A549 (cell line): Measurements from ENCODE around the gene SHISAL1. TPM values are rescaled to one million over a fixed set of nuclear protein-coding genes. Genes with fewer than 3 reads are reported as not detected.
A peak's percentile ranks its signal among the peaks of the same experiment; 100 is the strongest.

Experiments
- ATAC-seq, 2 experiments: fragments of 200-7000 bp in 1 of 2; fragments of >200 bp in 1 of 2; cut with Nextera tagmentation in 1 of 2; cut with Tn5 transposase in 1 of 2; 3 replicates each; pipeline versions ENCODE4 v1.8.0 to v1.9.1; 2018 to 2020; ENCODE audit warnings: mild to moderate bottlenecking in 1 of 2, moderate library complexity in 1 of 2
- CTCF ChIA-PET: fragments of 300-600 bp; sonication (Branson Sonifier 250); formaldehyde crosslinking; extraction: SDS; loops from one replicate; lab custom pipeline; 2021; ENCODE audit warnings: antibody characterized with exemption, inconsistent platforms; lab: Yijun Ruan, JAX
- POLR2A ChIA-PET: fragments of 350-600 bp; formaldehyde crosslinking; extraction: SDS; loops from one replicate; lab custom pipeline; 2021; ENCODE audit warnings: antibody characterized with exemption, inconsistent platforms; lab: Yijun Ruan, JAX
- DNase-seq, 2 experiments: peaks; one replicate each; pipeline versions ENCODE4 v3.0.0 to v3.0.0-alpha.2; 2011 to 2016; ENCODE audit warnings: low read depth in 1 of 2, low spot score in 1 of 2
- FAIRE-seq: peaks from 2 replicates; lab custom pipeline; 2011; peaks lifted over from hg19 to GRCh38; lab: Jason Lieb, UNC
- H3K27ac ChIP-seq, 2 experiments: fragments of >200 bp; sonication (Bioruptor Twin); formaldehyde crosslinking; 3 replicates each; pipeline ENCODE4 v1.5.1; 2016 to 2017
- H3K4me1 ChIP-seq: fragments of >200 bp; sonication (Bioruptor Twin); formaldehyde crosslinking; 3 replicates; pipeline ENCODE4 v1.6.1; 2016
- H3K4me2 ChIP-seq: fragments of >200 bp; sonication (Bioruptor Twin); formaldehyde crosslinking; 3 replicates; pipeline ENCODE4 v1.6.1; 2016
- H3K4me3 ChIP-seq: fragments of >200 bp; sonication (Bioruptor Twin); formaldehyde crosslinking; 3 replicates; pipeline ENCODE4 v1.5.1; 2016
- H3K9me3 ChIP-seq: fragments of >200 bp; sonication (Bioruptor Twin); formaldehyde crosslinking; 3 replicates; pipeline ENCODE4 v1.6.1; 2016
- CBX8 ChIP-seq: fragments of 200-600 bp; sonication (generic); IDR thresholded peaks from 2 replicates; pipeline ENCODE4 v1.6.1; 2016
- ELK1 ChIP-seq: fragments of 150-350 bp; IDR thresholded peaks from 2 replicates; pipeline ENCODE4 v1.6.1; 2014; ENCODE audit warnings: low read depth, mild to moderate bottlenecking, low read length
- FOSL2 ChIP-seq, 2 experiments: fragments of 450-650 bp in 1 of 2; fragments of >200 bp in 1 of 2; sonication (Bioruptor Twin) in 1 of 2; formaldehyde crosslinking; IDR thresholded peaks; 2 replicates each; pipeline versions ENCODE4 v1.5.0 to v1.6.1; 2016 to 2020; ENCODE audit warnings: mild to moderate bottlenecking in 1 of 2, moderate library complexity in 1 of 2
- GATA3 ChIP-seq: IDR thresholded peaks from 2 replicates; pipeline ENCODE4 v1.6.1; 2012; ENCODE audit warnings: borderline replicate concordance
- HDAC2 ChIP-seq: fragments of 200-600 bp; sonication (generic); IDR thresholded peaks from 2 replicates; pipeline ENCODE4 v1.6.1; 2016
- HES2 ChIP-seq: fragments of >200 bp; sonication (Bioruptor Twin); formaldehyde crosslinking; IDR thresholded peaks from 2 replicates; pipeline ENCODE4 v1.6.1; 2016
- HOXB13 ChIP-seq: fragments of 250-450 bp; sonication (Bioruptor Pico); IDR thresholded peaks from 2 replicates; pipeline ENCODE4 v1.5.0; 2020; ENCODE audit warnings: low read depth, mild to moderate bottlenecking, moderate library complexity
- HOXB5 ChIP-seq: fragments of 250-450 bp; sonication (Bioruptor Pico); IDR thresholded peaks from 2 replicates; pipeline ENCODE4 v1.5.0; 2020; ENCODE audit warnings: mild to moderate bottlenecking, moderate library complexity
- JUNB ChIP-seq: fragments of >200 bp; sonication (Bioruptor Twin); formaldehyde crosslinking; IDR thresholded peaks from 2 replicates; pipeline ENCODE4 v1.6.1; 2016
- MAFK ChIP-seq: fragments of 450-650 bp; IDR thresholded peaks from 2 replicates; pipeline ENCODE4 v1.6.1; 2014; ENCODE audit not compliant: partially characterized antibody
- MYC ChIP-seq: IDR thresholded peaks from 2 replicates; pipeline ENCODE4 v1.6.1; 2012; ENCODE audit warnings: mild to moderate bottlenecking, inconsistent platforms, low read length, improper control_type of control experiment, borderline replicate concordance
- PBX3 ChIP-seq: IDR thresholded peaks from 2 replicates; pipeline ENCODE4 v1.6.1; 2012
- RAD21 ChIP-seq, 2 experiments: fragments of >200 bp in 1 of 2; sonication (Bioruptor Twin) in 1 of 2; formaldehyde crosslinking in 1 of 2; IDR thresholded peaks in 1 of 2; conservative IDR thresholded peaks in 1 of 2; 2 replicates in 1 of 2; 3 replicates in 1 of 2; pipeline ENCODE4 v1.6.1; 2012 to 2018; ENCODE audit warnings: inconsistent platforms in 1 of 2
- RCOR1 ChIP-seq: fragments of 150-350 bp; IDR thresholded peaks from 2 replicates; pipeline ENCODE4 v1.6.1; 2014; ENCODE audit warnings: antibody characterized with exemption, low read length, low read depth
- REST ChIP-seq: fragments of 200-600 bp; sonication (generic); IDR thresholded peaks from 2 replicates; pipeline ENCODE4 v1.6.1; 2016; ENCODE audit warnings: antibody characterized with exemption, mild to moderate bottlenecking, moderate library complexity
- RNF2 ChIP-seq: fragments of 200-600 bp; sonication (generic); IDR thresholded peaks from 2 replicates; pipeline ENCODE4 v1.6.1; 2016; ENCODE audit warnings: low read depth, mild to moderate bottlenecking, antibody characterized with exemption, moderate library complexity, borderline replicate concordance
- SMC3 ChIP-seq: fragments of >200 bp; sonication (Bioruptor Twin); formaldehyde crosslinking; IDR thresholded peaks from 3 replicates; pipeline ENCODE4 v1.6.1; 2018; ENCODE audit warnings: inconsistent platforms
- TFCP2L1 ChIP-seq: fragments of 250-450 bp; sonication (Bioruptor Pico); IDR thresholded peaks from 2 replicates; pipeline ENCODE4 v1.5.0; 2021; ENCODE audit warnings: mild to moderate bottlenecking
- ZC3H11A ChIP-seq: fragments of 450-650 bp; IDR thresholded peaks from 2 replicates; pipeline ENCODE4 v1.6.1; 2014; ENCODE audit warnings: antibody characterized with exemption, mild to moderate bottlenecking
- ZFP36 ChIP-seq: fragments of 450-650 bp; IDR thresholded peaks from 2 replicates; pipeline ENCODE4 v1.6.1; 2014; ENCODE audit warnings: borderline replicate concordance; ENCODE audit not compliant: partially characterized antibody
- WGBS: methylation state at CpG from one replicate; pipeline ENCODE4 v1.1.6; 2017; ENCODE audit errors: missing lambda C conversion rate; 5-methylcytosine and 5-hydroxymethylcytosine counted together
- polyA plus RNA-seq, 4 experiments: library from polyadenylated mRNA; depleted of rRNA in 3 of 4; stranded (reverse); fragments of >200 nt; fragmentation: RNase III in 1 of 4; extraction: RNeasy Plus Mini Kit Qiagen cat#74134 plus additional on column Dnase treatment in 1 of 4; gene quantifications; 2 replicates in 3 of 4; 3 replicates in 1 of 4; pipeline ENCODE4 v1.2.3, GENCODE V29; 2011 to 2017

Gene SHISAL1
- polyA plus RNA-seq, 2 of the 4 experiments (the other 2 are of a cell fraction), result 0.61 to 1.9 TPM

- no peak for FAIRE-seq
- H3K4me3 ChIP-seq, result no peak overlapping the region
- DNase-seq, result no peak
- H3K4me1 ChIP-seq, result peaks cover 55% of the 10 kb centered on the region
- H3K27ac ChIP-seq, result peak overlapping the region; percentile 93 to 98
- TF ChIP-seq MYC, result no peak
- no peak for TF ChIP-seq JUNB
- TF ChIP-seq HDAC2, result no peak
- TF ChIP-seq HOXB13 (CRISPR knock-in tag), result no peak
- TF ChIP-seq ELK1, result no peak
- TF ChIP-seq ZFP36, result no peak
- TF ChIP-seq TFCP2L1 (CRISPR knock-in tag), result no peak
- no peaks in the 10 kb centered on the region for H3K9me3 ChIP-seq
- ATAC-seq, result no peak
- ChIA-PET POLR2A (interaction anchor here (1.0 to 1.2 kb wide), 2 partner anchors 32 to 89 kb away, joined by 3 to 8 read pairs; no protein-coding TSS in a partner anchor), CTCF (interaction anchor here (0.8 to 1.7 kb wide), 6 partner anchors 9 to 367 kb away, joined by 3 to 7 read pairs (median 3); no protein-coding TSS in a partner anchor)
- peak overlapping the region; percentile 69 for H3K4me2 ChIP-seq
- 85% methylated on average over 6 of the region's 12 CpGs for WGBS
These were observed 47.5 kb upstream of the SHISAL1 start for GRCh38 chr22:44360306-44360667.

GRCh38 chr22:44359496-44360110 is 46.9 kb upstream of the SHISAL1 start:
- Histone ChIP-seq H3K4me2 (no peak overlapping the region), H3K4me3 (no peak overlapping the region), H3K4me1 (peaks cover 49% of the 10 kb centered on the region), H3K27ac (peak overlapping the region; percentile 93 to 98; a peak in 5 of 6 replicates), H3K9me3 (no peaks in the 10 kb centered on the region)
- ChIA-PET POLR2A (no interaction called here), CTCF (interaction anchor here (1.4 to 1.7 kb wide), 3 partner anchors 11 to 264 kb away, joined by 3 to 7 read pairs (median 5); no protein-coding TSS in a partner anchor)
- WGBS, result 86% methylated on average over 6 of the region's 13 CpGs
- TF ChIP-seq TFCP2L1 (CRISPR knock-in tag) (no peak), JUNB (no peak), MAFK (no peak)
- DNase-seq, result no peak
- FAIRE-seq, result no peak
- ATAC-seq, result no peak

- Histone ChIP-seq H3K27ac (peak overlapping the region in 1 of 2 experiments; percentile 98; a peak in 4 of 6 replicates), H3K4me3 (no peak overlapping the region), H3K9me3 (no peaks in the 10 kb centered on the region), H3K4me2 (no peak overlapping the region), H3K4me1 (peaks cover 41% of the 10 kb centered on the region)
- DNase-seq (no peak), ATAC-seq (no peak), FAIRE-seq (no peak)
- POLR2A ChIA-PET, result no interaction called here
- CTCF ChIA-PET, result no interaction called here
- 80% methylated on average over 15 of the region's 17 CpGs for WGBS
- TF ChIP-seq FOSL2 (IDR thresholded peaks at IDR 0.05), result no peak
- TF ChIP-seq FOSL2 (CRISPR knock-in tag; IDR thresholded peaks at IDR 0.05), result no peak
- TF ChIP-seq SMC3, result no peak
- no peak for TF ChIP-seq REST
- no peak for TF ChIP-seq HDAC2
- TF ChIP-seq RCOR1, result no peak
- no peak for TF ChIP-seq RAD21 (conservative IDR thresholded peaks at IDR 0.05 in 1 of 2, IDR thresholded peaks at IDR 0.05 in 1 of 2)
- TF ChIP-seq CBX8, result no peak
- no peak for TF ChIP-seq GATA3
- TF ChIP-seq HES2, result no peak
- TF ChIP-seq PBX3, result no peak
- no peak for TF ChIP-seq RNF2
- no peak for TF ChIP-seq ZC3H11A
- TF ChIP-seq HOXB5, result no peak
These were observed 46.1 kb upstream of the SHISAL1 start for GRCh38 chr22:44358709-44359440.
